ENCODE measurements around the gene SORCS3.
A peak's percentile ranks its signal among the peaks of the same experiment; 100 is the strongest.

- TF ChIP-seq, protein P1, sequence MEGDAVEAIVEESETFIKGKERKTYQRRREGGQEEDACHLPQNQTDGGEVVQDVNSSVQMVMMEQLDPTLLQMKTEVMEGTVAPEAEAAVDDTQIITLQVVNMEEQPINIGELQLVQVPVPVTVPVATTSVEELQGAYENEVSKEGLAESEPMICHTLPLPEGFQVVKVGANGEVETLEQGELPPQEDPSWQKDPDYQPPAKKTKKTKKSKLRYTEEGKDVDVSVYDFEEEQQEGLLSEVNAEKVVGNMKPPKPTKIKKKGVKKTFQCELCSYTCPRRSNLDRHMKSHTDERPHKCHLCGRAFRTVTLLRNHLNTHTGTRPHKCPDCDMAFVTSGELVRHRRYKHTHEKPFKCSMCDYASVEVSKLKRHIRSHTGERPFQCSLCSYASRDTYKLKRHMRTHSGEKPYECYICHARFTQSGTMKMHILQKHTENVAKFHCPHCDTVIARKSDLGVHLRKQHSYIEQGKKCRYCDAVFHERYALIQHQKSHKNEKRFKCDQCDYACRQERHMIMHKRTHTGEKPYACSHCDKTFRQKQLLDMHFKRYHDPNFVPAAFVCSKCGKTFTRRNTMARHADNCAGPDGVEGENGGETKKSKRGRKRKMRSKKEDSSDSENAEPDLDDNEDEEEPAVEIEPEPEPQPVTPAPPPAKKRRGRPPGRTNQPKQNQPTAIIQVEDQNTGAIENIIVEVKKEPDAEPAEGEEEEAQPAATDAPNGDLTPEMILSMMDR (conservative IDR thresholded peaks at IDR 0.05; ENCODE audit: low read length): peak; percentile 71
- TF ChIP-seq EZH2phosphoT487 (IDR thresholded peaks at IDR 0.05; ENCODE audit: borderline replicate concordance): no peak
Observed at GRCh38 chr10:105063796-105064195, 422.7 kb downstream of the SORCS3 start.

Data from Loucy (cell line).